ENCODE results near the gene P3R3URF. TPM values are rescaled to one million over a fixed set of nuclear protein-coding genes. Genes with fewer than 3 reads are reported as not detected.

Gene P3R3URF
- total and polyA plus RNA-seq, 9 donors = not detected

DNA sequence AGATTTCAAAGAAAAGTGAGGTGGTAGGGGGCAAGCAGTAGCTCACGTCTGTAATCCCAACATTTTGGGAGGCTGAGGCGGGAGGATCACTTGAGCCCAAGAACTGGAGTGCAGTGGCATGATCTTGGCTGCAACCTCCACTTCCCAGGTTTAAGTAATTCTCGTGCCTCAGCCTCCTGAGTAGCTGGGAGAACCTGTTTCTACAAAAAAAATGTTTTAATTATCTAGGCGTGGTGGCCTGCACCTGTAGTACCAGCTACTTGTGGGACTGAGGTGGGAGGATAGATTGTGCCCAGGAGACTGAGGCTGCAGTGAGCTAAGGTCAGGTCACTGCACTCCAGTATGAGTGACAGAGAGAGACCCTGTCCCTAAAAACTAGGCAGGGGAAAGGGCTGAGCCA, 4.0 kb downstream of the P3R3URF start:
- Histone ChIP-seq H3K27ac (no peak overlapping the region), H3K9me3 (no peaks in the 10 kb centered on the region), H3K4me3 (no peak overlapping the region), H3K4me1 (ENCODE audit: insufficient read depth) (no peaks in the 10 kb centered on the region), H3K27me3 (no peaks in the 10 kb centered on the region), H3K36me3 (no peaks in the 10 kb centered on the region)
- intact Hi-C loops (cut with DNase I) = no loop called here
- TF ChIP-seq EP300 (IDR thresholded peaks at IDR 0.05) = no peak
- DNase-seq = no peak
- WGBS, 3 donors = 89 to 94% (median 90%) methylated on average over 4 of the region's 4 CpGs

DNA sequence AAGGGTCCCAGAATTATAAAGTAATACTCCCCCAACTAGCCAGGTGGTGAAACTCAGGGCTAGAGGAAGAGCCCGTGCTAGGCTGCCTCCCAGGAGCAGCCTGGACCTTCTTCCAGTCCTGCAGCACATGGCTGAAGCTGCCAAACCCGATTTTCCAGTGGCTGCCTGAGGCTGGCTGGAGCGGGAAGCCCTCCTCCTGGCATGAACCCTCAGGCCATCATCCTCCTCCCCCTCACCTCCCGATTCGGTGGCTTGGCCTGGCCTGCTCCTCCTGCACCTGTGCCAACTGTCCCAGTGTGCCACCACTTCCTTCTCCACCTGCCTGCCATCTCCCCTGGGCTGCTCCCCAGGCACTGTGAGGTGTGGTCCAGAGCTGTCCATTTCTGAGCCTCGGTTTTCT, 4.4 kb downstream of the P3R3URF start:
- WGBS, 3 donors = 34 to 51% (median 40%) methylated on average over 6 of the region's 6 CpGs
- Histone ChIP-seq H3K9me3 (no peaks in the 10 kb centered on the region), H3K4me3 (no peak overlapping the region), H3K27me3 (no peaks in the 10 kb centered on the region), H3K36me3 (no peaks in the 10 kb centered on the region), H3K4me1 (ENCODE audit: insufficient read depth) (no peaks in the 10 kb centered on the region), H3K27ac (no peak overlapping the region)
- intact Hi-C loops (cut with DNase I) = no loop called here
- TF ChIP-seq EP300 (IDR thresholded peaks at IDR 0.05) (no peak), POLR2A (IDR thresholded peaks at IDR 0.05) (no peak)
- TF ChIP-seq, protein P1, sequence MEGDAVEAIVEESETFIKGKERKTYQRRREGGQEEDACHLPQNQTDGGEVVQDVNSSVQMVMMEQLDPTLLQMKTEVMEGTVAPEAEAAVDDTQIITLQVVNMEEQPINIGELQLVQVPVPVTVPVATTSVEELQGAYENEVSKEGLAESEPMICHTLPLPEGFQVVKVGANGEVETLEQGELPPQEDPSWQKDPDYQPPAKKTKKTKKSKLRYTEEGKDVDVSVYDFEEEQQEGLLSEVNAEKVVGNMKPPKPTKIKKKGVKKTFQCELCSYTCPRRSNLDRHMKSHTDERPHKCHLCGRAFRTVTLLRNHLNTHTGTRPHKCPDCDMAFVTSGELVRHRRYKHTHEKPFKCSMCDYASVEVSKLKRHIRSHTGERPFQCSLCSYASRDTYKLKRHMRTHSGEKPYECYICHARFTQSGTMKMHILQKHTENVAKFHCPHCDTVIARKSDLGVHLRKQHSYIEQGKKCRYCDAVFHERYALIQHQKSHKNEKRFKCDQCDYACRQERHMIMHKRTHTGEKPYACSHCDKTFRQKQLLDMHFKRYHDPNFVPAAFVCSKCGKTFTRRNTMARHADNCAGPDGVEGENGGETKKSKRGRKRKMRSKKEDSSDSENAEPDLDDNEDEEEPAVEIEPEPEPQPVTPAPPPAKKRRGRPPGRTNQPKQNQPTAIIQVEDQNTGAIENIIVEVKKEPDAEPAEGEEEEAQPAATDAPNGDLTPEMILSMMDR (IDR thresholded peaks at IDR 0.05) = no peak
- no peak for DNase-seq

DNA sequence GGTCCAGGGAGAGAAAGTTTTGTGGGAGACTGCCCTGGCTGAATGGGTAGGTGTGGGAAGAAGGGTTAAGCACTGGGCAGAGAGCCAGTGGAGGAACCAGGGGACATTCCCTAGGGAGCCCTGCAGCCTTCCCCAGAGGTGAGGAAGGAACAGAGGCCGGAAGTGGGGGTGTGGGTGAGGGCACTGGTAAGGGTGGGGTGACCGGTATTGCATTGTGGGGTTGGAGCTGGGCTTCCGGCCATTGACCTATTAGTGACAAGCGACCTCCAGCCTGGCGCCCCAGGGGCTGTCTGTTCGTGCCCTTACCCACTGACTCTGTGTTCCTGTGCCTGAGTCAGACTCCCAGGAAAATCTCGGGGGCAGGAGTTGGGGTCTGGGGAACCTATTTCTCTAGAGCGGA, 4.9 kb downstream of the P3R3URF start:
- Histone ChIP-seq H3K4me3 (no peak overlapping the region), H3K4me1 (ENCODE audit: insufficient read depth) (no peaks in the 10 kb centered on the region), H3K27ac (no peak overlapping the region), H3K27me3 (no peaks in the 10 kb centered on the region), H3K36me3 (no peaks in the 10 kb centered on the region), H3K9me3 (no peaks in the 10 kb centered on the region)
- 81 to 88% (median 83%) methylated on average over 8 of the region's 8 CpGs for WGBS, 3 donors
- intact Hi-C loops (cut with DNase I) = no loop called here
- DNase-seq = no peak
- no peak for TF ChIP-seq POLR2A (IDR thresholded peaks at IDR 0.05)
- TF ChIP-seq EP300 (IDR thresholded peaks at IDR 0.05) = no peak
- TF ChIP-seq, protein P1 (IDR thresholded peaks at IDR 0.05) = no peak

DNA sequence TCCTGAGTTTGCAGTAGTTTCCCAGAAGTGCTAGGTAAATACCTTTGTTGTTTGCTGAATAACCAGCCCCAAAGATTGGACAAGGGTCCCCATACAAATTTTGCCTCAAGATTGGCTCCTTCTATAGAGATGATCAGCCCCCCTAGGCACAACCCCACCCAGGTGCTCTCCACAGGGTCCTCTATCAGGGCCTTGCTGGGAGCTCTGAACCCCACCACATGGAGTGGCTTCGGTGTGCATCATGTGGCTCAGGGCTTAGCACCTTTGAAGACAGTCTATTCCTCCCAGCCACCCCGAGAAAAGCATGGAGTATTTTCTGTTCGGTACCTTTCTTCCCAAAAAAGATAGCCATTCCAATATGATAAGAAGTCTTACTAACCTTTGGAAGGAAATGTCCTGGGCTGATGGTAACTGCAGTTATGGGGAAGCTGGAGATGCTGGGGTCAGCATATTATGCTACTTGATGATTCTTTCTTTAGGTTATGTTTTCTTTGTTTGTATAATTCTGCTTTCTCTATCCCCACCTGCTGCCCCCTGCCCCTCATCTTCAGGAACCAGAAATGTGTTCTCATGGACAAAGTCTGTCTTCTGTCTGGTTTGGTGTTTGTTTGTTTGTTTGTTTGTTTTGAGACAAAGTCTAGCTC, 6.4 kb downstream of the P3R3URF start:
- H3K4me1 ChIP-seq (ENCODE audit: insufficient read depth) = no peaks in the 10 kb centered on the region
- 87 to 90% (median 90%) methylated on average over 3 of the region's 3 CpGs for WGBS, 3 donors
- H3K4me3 ChIP-seq = no peak overlapping the region
- H3K36me3 ChIP-seq = no peaks in the 10 kb centered on the region
- TF ChIP-seq POLR2A (IDR thresholded peaks at IDR 0.05) (no peak), EP300 (IDR thresholded peaks at IDR 0.05) (no peak)
- TF ChIP-seq, protein P1 (IDR thresholded peaks at IDR 0.05) = no peak
- H3K27me3 ChIP-seq = no peaks in the 10 kb centered on the region
- intact Hi-C loops (cut with DNase I) = no loop called here
- no peak overlapping the region for H3K27ac ChIP-seq
- no peaks in the 10 kb centered on the region for H3K9me3 ChIP-seq
- no peak for DNase-seq

DNA sequence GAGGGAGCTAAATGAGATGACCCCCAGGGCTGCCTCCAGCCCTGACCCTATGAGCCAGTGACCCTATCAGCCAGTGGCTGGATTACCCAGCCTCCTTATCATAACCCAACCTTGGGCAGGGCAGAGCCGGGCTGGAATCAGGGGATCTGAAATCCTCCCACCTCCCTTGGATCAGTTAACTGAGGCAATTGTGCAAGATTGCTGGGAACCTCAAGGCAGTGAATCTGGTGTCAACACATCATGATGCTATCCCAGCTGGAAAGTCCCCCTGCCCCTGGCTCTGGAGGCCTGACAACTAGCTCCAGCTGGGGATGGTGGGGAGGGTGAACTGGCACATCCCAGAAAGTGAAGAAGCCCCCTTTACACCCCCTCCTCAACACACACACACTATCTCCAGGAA, 7.8 kb downstream of the P3R3URF start:
- intact Hi-C loops (cut with DNase I) = no loop called here
- no peaks in the 10 kb centered on the region for H3K36me3 ChIP-seq
- H3K27ac ChIP-seq = no peak overlapping the region
- no peaks in the 10 kb centered on the region for H3K9me3 ChIP-seq
- no peak for DNase-seq
- WGBS, 3 donors = 67 to 93% (median 70%) methylated on average over 1 of the region's 1 CpG
- TF ChIP-seq, protein P1 (IDR thresholded peaks at IDR 0.05) = no peak
- no peak for TF ChIP-seq POLR2A (IDR thresholded peaks at IDR 0.05)
- no peak for TF ChIP-seq EP300 (IDR thresholded peaks at IDR 0.05)
- no peaks in the 10 kb centered on the region for H3K27me3 ChIP-seq
- H3K4me1 ChIP-seq (ENCODE audit: insufficient read depth) = no peaks in the 10 kb centered on the region
- no peak overlapping the region for H3K4me3 ChIP-seq

All from ovary (tissue), 9 donors.